DMS 273 (cell line): ENCODE results near the gene PLA1A.

Source experiments
- DNase-seq: peaks from one replicate; lab custom pipeline; 2025; ENCODE audit not compliant: unreplicated experiment; lab: John Stamatoyannopoulos, UW

Gene PLA1A

DNA sequence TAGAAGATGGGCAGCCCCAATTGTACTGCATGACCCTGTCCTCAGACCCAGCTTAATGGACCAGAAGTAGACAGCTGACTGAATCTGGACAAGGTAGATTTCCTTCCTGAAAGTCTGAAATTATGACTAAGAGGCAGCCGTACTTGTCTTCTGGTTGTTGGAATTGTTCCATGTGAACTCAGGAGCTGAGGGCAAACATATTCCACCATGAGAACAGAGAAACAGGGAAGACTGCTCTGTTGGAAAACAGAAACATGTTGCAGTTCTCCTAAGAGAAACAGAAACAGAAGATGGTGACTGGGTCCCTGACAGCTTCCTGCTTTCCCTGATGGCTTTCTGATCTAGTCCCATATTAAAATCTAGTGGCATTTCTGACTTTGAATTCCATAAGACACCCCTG is 38.6 kb downstream of the PLA1A start:
- DNase-seq: no peak

DNA sequence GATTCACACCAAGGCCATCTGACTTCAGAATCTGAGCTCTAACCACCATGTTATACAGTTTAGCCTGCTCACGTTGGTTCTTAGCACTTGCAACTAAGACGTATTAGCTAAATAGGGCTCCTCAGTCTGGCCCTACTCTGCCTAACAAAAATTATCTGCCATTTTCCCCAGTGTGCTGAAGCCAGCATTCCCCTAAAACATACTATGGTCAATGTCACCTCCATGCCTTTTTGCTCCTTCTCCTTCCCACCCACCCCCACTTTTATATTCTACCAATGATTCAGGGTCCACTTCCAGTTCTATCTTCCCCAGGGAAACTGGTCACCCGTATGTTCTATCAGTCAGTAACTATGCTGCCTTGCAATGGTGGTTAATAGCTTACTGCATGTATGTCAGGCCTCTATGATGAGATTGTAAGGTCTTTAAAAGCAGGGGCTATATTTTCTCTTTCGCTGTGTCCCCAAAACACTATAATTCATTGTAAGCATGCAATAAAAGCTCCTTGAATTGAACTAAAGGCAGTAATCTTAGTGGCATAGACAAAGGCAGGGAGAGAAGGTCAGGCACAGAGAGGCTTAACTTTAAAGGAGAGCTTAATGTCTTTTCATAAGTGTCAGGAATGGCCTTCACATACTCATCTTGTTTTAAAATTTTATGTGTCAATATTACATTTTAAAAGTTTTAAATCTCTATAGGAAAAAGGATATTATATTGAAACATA is 39.4 kb downstream of the PLA1A start:
- no peak for DNase-seq

- no peak for DNase-seq
Observed at GRCh38 chr3:119637679-119638477, 40.2 kb downstream of the PLA1A start.

DNA sequence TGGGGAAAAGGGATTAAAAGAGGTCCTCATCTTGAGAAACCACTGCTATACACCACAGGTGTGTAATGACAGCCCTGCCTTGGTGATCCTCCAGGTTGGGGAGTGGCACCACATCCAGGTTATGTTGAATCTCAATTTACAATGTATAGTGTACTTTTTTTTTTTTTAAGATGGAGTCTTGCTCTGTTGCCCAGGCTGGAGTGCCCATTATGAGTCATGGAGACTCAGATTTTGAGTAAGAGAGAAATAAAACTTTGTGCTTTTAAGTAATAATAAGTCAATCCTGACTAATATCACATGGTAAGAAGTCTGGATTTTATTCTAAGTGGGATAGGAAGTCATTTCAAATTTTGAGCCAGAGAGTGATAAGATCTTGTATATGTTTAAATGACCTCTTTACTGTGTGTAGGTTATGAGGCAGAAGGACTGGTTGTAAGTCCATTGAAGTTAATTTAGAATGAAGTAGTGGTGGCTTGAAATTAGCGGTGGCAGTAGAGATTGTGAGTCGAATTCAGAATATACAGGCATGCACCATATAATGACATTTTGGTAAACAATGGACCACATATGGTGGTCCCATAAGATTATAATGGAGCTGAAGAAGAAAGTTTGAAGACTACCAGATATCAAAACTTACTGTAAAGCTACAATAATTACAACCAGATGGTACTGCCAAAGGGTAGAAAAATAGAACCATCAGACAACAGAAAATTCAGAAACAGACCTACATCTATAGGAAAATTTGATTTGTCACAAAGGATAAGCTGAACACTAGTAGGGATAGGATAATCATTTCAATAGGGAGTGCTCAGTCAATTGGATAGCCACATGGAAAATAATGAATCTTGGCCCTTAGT is 42.0 kb downstream of the PLA1A start:
- DNase-seq: no peak

DNA sequence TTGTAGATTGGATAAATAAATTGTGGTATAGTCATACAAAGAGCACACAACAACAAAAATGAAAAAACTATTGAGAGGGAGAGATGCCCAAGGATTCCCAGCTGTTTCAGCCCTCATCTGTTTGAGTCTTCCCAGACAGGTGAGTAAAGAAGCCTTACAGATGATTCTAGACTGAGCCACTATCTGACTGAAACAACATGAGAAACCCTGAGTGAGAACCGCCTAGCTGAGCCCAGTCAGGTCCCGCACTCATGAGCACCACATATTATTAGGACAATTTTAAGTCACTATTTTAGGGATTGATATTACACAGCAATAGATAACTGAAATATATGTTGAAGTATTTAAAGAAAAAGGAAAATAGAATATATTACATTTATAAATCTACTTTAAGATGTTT is 43.7 kb downstream of the PLA1A start:
- no peak for DNase-seq

GRCh38 chr3:119642746-119643473 is 45.2 kb downstream of the PLA1A start:
- DNase-seq: peak; percentile 26

DNA sequence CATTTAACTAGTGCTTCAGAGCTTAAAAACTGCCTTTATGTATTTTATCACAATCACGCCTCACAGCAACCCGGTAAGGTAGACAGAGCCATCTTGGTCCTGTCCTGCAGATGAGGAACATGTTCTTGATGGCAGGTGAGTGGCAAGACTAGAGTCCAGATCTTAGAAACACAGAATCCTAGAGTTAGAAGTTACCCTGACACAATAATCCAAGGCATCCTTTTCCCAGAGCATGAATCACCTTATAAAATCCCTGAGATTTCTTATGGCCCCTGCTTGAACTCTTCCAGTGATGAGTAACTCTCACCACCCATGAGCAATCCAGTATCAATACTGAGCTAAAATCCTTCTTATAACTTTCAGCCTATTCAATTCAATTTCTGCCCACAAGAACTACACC is 45.8 kb downstream of the PLA1A start:
- no peak for DNase-seq

- DNase-seq: no peak
Observed at GRCh38 chr3:119644481-119644880, 46.8 kb downstream of the PLA1A start.

DNA sequence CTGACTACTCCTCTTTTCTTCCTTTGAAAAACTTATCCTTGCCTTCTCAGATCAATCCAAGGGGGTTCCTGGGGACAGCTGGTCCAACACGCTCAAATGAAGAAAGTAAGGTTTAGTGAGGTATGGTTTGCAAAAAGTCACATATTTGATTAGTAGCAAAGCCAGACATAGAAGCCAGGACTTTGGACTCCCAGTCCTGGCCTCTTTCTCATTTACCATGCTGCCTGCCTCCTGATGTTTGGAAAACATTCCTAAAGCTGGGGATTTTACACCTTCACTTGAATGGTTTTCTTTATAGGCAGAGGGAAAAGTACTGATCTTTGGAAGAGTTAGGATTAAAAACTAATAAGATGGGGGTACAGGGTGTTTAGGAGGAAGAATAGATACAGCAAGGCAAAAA is 48.1 kb downstream of the PLA1A start:
- DNase-seq: no peak

DNA sequence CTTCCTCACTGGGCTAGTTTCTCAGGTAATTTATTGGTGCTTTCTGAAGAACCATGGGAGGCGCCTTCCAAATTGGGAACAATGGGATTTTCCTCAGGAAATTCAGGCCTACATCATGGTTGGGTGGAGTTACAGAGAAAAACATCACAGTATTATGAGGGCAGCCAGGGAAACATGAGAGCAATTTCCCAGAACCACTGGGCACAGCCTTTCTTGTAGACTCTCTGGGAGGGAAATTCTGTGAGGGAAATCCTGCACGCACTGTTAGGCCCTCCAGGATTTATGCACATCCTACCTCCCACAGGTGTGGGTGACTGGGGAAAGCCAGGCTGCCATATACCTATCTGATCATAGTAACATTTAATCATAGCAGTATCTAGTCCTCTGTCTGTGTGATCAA is 49.5 kb downstream of the PLA1A start:
- no peak for DNase-seq

- DNase-seq: no peak
Observed at GRCh38 chr3:119647843-119648575, 50.3 kb downstream of the PLA1A start.

GRCh38 chr3:119649761-119650160 is 52.1 kb downstream of the PLA1A start:
- DNase-seq: peak; percentile 72

GRCh38 chr3:119652306-119653033 is 54.8 kb downstream of the PLA1A start:
- peak; percentile 57 for DNase-seq

GRCh38 chr3:119653876-119654275 is 56.2 kb downstream of the PLA1A start:
- no peak for DNase-seq

DNA sequence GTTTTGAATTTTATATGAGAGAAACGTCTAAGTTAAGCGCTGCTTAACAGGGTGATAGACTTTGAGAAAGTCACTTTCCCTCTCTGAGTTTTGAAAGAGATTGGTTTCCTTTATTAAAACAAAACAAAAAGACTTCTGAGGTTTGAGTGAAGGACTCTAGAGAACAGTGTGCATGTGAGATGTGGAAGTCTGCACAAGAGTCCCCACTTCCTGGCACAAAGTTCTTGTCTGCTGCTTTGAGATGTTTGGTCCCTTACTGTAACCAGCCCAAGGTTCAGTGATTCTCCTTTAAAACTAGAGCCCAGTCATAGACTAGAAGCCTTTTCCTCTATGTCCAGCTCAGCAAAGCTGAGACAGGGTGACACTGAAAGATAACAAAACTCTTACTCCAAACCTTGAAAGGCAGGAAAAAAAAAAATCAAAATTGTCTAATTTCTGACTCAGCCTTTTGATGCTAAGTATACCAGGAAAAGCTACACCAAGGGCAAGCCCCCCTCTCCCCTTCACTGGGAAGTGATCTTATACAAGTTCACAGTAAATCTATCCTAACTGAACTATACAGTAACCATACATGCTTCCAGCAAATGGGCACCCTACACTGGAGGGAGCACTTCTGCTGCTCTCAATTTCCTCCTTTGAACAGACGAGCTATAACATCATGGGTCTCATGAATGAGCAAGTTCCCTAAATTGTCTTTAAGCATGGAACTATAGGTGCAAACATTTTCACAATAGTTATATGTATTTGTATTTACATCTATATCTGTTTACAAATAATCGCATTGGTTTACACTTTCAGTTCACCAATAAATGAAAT is 60.4 kb downstream of the PLA1A start:
- DNase-seq: no peak

- no peak for DNase-seq
Observed at GRCh38 chr3:119658994-119659393, 61.3 kb downstream of the PLA1A start.

- no peak for DNase-seq
Observed at GRCh38 chr3:119659606-119660291, 62.1 kb downstream of the PLA1A start.
